Measurements from ENCODE around the gene HECTD1.

The HECTD1 gene

DNA sequence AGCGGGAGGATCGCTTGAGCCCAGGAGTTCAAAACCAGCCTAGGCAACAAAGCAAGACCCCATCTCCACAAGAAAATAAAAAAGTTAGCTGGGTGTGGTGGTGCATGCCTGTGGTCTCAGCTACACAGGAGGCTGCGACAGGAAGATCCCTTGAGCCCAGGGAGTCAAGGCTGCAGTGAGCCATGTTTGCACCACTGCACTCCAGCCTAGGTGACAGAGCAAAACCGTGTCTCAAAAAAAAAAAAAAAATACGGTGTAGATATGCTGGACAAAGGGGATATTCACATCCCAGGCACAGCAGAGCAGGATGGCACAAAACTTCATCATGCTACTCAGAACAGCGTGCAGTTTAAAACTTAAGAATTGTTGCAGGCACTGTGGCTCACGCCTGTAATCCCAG is 156.6 kb downstream of the HECTD1 start:
- no peak for DNase-seq (ENCODE audit: low spot score)
